Panc1 (cell line): ENCODE results near the gene EPHX1. TPM values are rescaled to one million over a fixed set of nuclear protein-coding genes. Genes with fewer than 3 reads are reported as not detected.

Experiments
- ATAC-seq: fragments of 200-7000 bp; cut with Tn5 transposase; 2 replicates; pipeline ENCODE4 v1.9.1; 2020; ENCODE audit warnings: mild to moderate bottlenecking, moderate library complexity
- BruUV-seq: library from RNA; stranded (reverse); fragments of 400-500 nt; replicated peaks from 2 replicates; lab custom pipeline; 2021; lab: Mats Ljungman, UMichigan
- CTCF ChIA-PET: fragments of 300-600 bp; sonication (Branson Sonifier 250); formaldehyde crosslinking; loops from one replicate; lab custom pipeline; 2022; ENCODE audit warnings: antibody characterized with exemption; lab: Charles Lee
- POLR2A ChIA-PET: fragments of 300-600 bp; sonication (Branson Sonifier 250); formaldehyde crosslinking; loops from one replicate; lab custom pipeline; 2022; ENCODE audit warnings: antibody characterized with exemption; lab: Charles Lee
- DNase-seq: peaks from one replicate; pipeline ENCODE4 v3.0.0-alpha.2; 2010; ENCODE audit warnings: low read depth, low spot score
- H3K27ac ChIP-seq: 2 replicates; pipeline ENCODE4 v1.5.1; 2011; ENCODE audit warnings: mild to moderate bottlenecking, low read length, inconsistent platforms
- H3K27me3 ChIP-seq: fragments of 200-500 bp; sonication (Bioruptor generic); 2 replicates; pipeline ENCODE4 v1.6.0; 2014; ENCODE audit warnings: low read length, inconsistent platforms; ENCODE audit not compliant: control insufficient read depth, insufficient read depth
- H3K36me3 ChIP-seq: fragments of 200-500 bp; sonication (Bioruptor generic); 2 replicates; pipeline ENCODE4 v1.5.1; 2014; ENCODE audit warnings: inconsistent platforms, mild to moderate bottlenecking, low read length, moderate library complexity; ENCODE audit not compliant: control insufficient read depth, insufficient read depth
- H3K4me1 ChIP-seq: 2 replicates; pipeline ENCODE4 v1.5.1; 2011; ENCODE audit warnings: inconsistent platforms, mild to moderate bottlenecking, low read length, moderate library complexity; ENCODE audit not compliant: control insufficient read depth, insufficient read depth
- H3K4me3 ChIP-seq, 2 experiments: 2 replicates each; pipeline ENCODE4 v1.5.1; 2011 to 2012; ENCODE audit warnings: low read depth in 2 of 2, low read length in 2 of 2, mild to moderate bottlenecking in 2 of 2, inconsistent platforms in 1 of 2, moderate library complexity in 1 of 2
- H3K9me3 ChIP-seq: fragments of 200-500 bp; sonication (Bioruptor generic); 2 replicates; pipeline ENCODE4 v1.5.1; 2014; ENCODE audit warnings: low read depth, mild to moderate bottlenecking, inconsistent platforms, low read length, moderate library complexity; ENCODE audit not compliant: control insufficient read depth, insufficient read depth
- CTCF ChIP-seq: fragments of 450-650 bp; IDR thresholded peaks from 2 replicates; pipeline ENCODE4 v1.5.1; 2017; ENCODE audit warnings: mild to moderate bottlenecking
- POLR2AphosphoS5 ChIP-seq: IDR thresholded peaks from 2 replicates; pipeline ENCODE4 v1.6.1; 2012; ENCODE audit warnings: mild to moderate bottlenecking, low read depth, low read length, moderate library complexity
- REST ChIP-seq, 2 experiments: IDR thresholded peaks; 2 replicates each; pipeline ENCODE4 v1.6.1; 2011 to 2012; ENCODE audit warnings: low read depth in 2 of 2, control low read depth in 1 of 2, low read length in 1 of 2, mild to moderate bottlenecking in 1 of 2, moderate library complexity in 1 of 2; ENCODE audit not compliant: insufficient read depth in 1 of 2
- SIN3A ChIP-seq: IDR thresholded peaks from 2 replicates; pipeline ENCODE4 v1.6.1; 2012; ENCODE audit warnings: low read depth, mild to moderate bottlenecking, low read length, moderate library complexity, borderline replicate concordance; ENCODE audit not compliant: insufficient read depth
- TCF7L2 ChIP-seq: IDR thresholded peaks from 2 replicates; pipeline ENCODE4 v1.6.1; 2011; ENCODE audit warnings: mild to moderate bottlenecking, low read depth, low read length, inconsistent platforms
- in situ Hi-C: cut with HindIII; loops from 2 replicates; pipeline ENCODE4 v1.10.0; 2016; ENCODE audit warnings: low sequenced_read_pairs, low pct_unique_long_range_greater_than_20kb
- intact Hi-C: fragments of 100-400 bp; cut with micrococcal nuclease; formaldehyde crosslinking; loops from one replicate; pipeline ENCODE4 v1.10.0; 2022; ENCODE audit not compliant: unreplicated experiment
- total RNA-seq: library from RNA; stranded (reverse); gene quantifications from one replicate; pipeline ENCODE4 v1.2.1, GENCODE V29; 2021; ENCODE audit not compliant: unreplicated experiment

Gene EPHX1
- total RNA-seq, 1 experiment from 2014 or later: 76.4 TPM

- Histone ChIP-seq H3K27ac (no peak overlapping the region), H3K36me3 (no peaks in the 10 kb centered on the region; the same call in 1 of the 2 replicates), H3K4me3 (no peak overlapping the region), H3K27me3 (no peaks in the 10 kb centered on the region), H3K9me3 (no peaks in the 10 kb centered on the region), H3K4me1 (peaks cover 36% of the 10 kb centered on the region)
- CTCF ChIA-PET: no interaction called here
- no TSS peak for BruUV-seq
- ATAC-seq (0 out of 2 replicates have a peak, but pooled peaks have one; percentile 39), DNase-seq (no peak)
- TF ChIP-seq CTCF: peak; percentile 84
- no peak for TF ChIP-seq SIN3A
- in situ Hi-C loops (no loop called here), intact Hi-C loops (no loop called here)
- POLR2A ChIA-PET: no interaction called here
Measured at GRCh38 chr1:225877580-225877979, 67.7 kb downstream of the EPHX1 start.

GRCh38 chr1:225878282-225878681, 68.4 kb downstream of the EPHX1 start:
- no peak for DNase-seq
- CTCF ChIA-PET: no interaction called here
- Histone ChIP-seq H3K4me3 (no peak overlapping the region), H3K9me3 (no peaks in the 10 kb centered on the region), H3K4me1 (peaks cover 36% of the 10 kb centered on the region), H3K27ac (peak overlapping the region; percentile 14; the same call in 1 of the 2 replicates), H3K27me3 (no peaks in the 10 kb centered on the region), H3K36me3 (no peaks in the 10 kb centered on the region; the same call in 1 of the 2 replicates)
- TF ChIP-seq TCF7L2 (no peak), SIN3A (no peak), POLR2AphosphoS5 (no peak), CTCF (no peak), REST (IDR thresholded peaks at IDR 0.05; ENCODE audit: insufficient read depth in 1 of 2, low read depth in 2 of 2, low read length in 1 of 2) (no peak)
- POLR2A ChIA-PET: no interaction called here
- intact Hi-C loops: no loop called here
- ATAC-seq: no peak
- in situ Hi-C loops: no loop called here
- BruUV-seq: no TSS peak
